ENCODE measurements around the gene ZNF438. TPM values are rescaled to one million over a fixed set of nuclear protein-coding genes. Genes with fewer than 3 reads are reported as not detected.

ZNF438 gene
- total and polyA plus RNA-seq, 9 donors = 6.2 to 12.7 (median 7.1) TPM

- Histone ChIP-seq H3K27ac (no peak overlapping the region), H3K27me3 (no peaks in the 10 kb centered on the region), H3K4me1 (ENCODE audit: insufficient read depth) (peaks cover 8% of the 10 kb centered on the region), H3K9me3 (no peaks in the 10 kb centered on the region), H3K36me3 (no peaks in the 10 kb centered on the region), H3K4me3 (no peak overlapping the region)
- DNase-seq = no peak
- WGBS, 3 donors = 35 to 46% (median 37%) methylated on average over 4 of the region's 4 CpGs
- intact Hi-C loops (cut with DNase I) = no loop called here
- TF ChIP-seq EP300 (IDR thresholded peaks at IDR 0.05) (no peak), POLR2A (IDR thresholded peaks at IDR 0.05) (no peak)
These were observed 203.0 kb downstream of the ZNF438 start for GRCh38 chr10:30828680-30829079.

DNA sequence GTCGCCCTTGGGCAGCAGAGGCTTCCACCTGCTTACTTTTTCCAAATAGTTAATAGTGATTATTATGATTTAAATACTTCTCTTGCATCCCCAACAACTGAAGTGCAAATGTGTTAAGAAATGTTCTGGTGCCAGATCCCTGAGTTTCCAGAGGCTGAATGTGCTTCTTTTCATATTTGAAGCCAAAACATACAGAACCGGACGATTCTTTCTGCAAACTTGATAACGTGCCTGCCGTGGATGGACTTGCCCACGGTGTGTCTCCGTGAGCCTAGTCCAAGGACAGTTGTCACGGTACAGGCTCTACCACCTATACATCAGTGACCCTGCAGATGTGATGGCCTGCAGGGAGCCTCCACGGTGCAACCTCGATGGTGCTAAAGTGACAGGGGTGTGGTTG, 203.5 kb downstream of the ZNF438 start:
- 50 to 60% (median 53%) methylated on average over 10 of the region's 10 CpGs for WGBS, 3 donors
- no peak overlapping the region for H3K4me3 ChIP-seq
- H3K9me3 ChIP-seq = no peaks in the 10 kb centered on the region
- H3K27me3 ChIP-seq = no peaks in the 10 kb centered on the region
- DNase-seq = no peak
- H3K36me3 ChIP-seq = no peaks in the 10 kb centered on the region
- intact Hi-C loops (cut with DNase I) = no loop called here
- H3K27ac ChIP-seq = no peak overlapping the region
- no peak for TF ChIP-seq POLR2A (IDR thresholded peaks at IDR 0.05)
- TF ChIP-seq, protein P1, sequence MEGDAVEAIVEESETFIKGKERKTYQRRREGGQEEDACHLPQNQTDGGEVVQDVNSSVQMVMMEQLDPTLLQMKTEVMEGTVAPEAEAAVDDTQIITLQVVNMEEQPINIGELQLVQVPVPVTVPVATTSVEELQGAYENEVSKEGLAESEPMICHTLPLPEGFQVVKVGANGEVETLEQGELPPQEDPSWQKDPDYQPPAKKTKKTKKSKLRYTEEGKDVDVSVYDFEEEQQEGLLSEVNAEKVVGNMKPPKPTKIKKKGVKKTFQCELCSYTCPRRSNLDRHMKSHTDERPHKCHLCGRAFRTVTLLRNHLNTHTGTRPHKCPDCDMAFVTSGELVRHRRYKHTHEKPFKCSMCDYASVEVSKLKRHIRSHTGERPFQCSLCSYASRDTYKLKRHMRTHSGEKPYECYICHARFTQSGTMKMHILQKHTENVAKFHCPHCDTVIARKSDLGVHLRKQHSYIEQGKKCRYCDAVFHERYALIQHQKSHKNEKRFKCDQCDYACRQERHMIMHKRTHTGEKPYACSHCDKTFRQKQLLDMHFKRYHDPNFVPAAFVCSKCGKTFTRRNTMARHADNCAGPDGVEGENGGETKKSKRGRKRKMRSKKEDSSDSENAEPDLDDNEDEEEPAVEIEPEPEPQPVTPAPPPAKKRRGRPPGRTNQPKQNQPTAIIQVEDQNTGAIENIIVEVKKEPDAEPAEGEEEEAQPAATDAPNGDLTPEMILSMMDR (IDR thresholded peaks at IDR 0.05) = no peak
- no peak for TF ChIP-seq EP300 (IDR thresholded peaks at IDR 0.05)
- peaks cover 5% of the 10 kb centered on the region for H3K4me1 ChIP-seq (ENCODE audit: insufficient read depth)

GRCh38 chr10:30827531-30828120, 204.0 kb downstream of the ZNF438 start:
- WGBS, 3 donors = 54 to 65% (median 62%) methylated on average over 8 of the region's 8 CpGs
- Histone ChIP-seq H3K27ac (no peak overlapping the region), H3K27me3 (no peaks in the 10 kb centered on the region), H3K9me3 (no peaks in the 10 kb centered on the region), H3K4me1 (ENCODE audit: insufficient read depth) (peaks cover under 1% of the 10 kb centered on the region), H3K36me3 (no peaks in the 10 kb centered on the region), H3K4me3 (no peak overlapping the region)
- intact Hi-C loops (cut with DNase I) = loop anchor here in 1 of 4 donors (2.0 kb wide), 1 partner anchor 25 kb away; no protein-coding TSS in a partner anchor
- no peak for TF ChIP-seq POLR2A (IDR thresholded peaks at IDR 0.05)
- TF ChIP-seq EP300 (IDR thresholded peaks at IDR 0.05) = no peak
- TF ChIP-seq, protein P1 (IDR thresholded peaks at IDR 0.05) = no peak
- DNase-seq = no peak

GRCh38 chr10:30826679-30827078, 205.0 kb downstream of the ZNF438 start:
- Histone ChIP-seq H3K9me3 (no peaks in the 10 kb centered on the region), H3K27me3 (no peaks in the 10 kb centered on the region), H3K4me3 (no peak overlapping the region), H3K36me3 (no peaks in the 10 kb centered on the region), H3K27ac (no peak overlapping the region), H3K4me1 (ENCODE audit: insufficient read depth) (no peaks in the 10 kb centered on the region)
- DNase-seq = no peak
- 74 to 97% (median 91%) methylated on average over 4 of the region's 4 CpGs for WGBS, 3 donors
- no peak for TF ChIP-seq POLR2A (IDR thresholded peaks at IDR 0.05)
- TF ChIP-seq, protein P1 (IDR thresholded peaks at IDR 0.05) = no peak
- no peak for TF ChIP-seq EP300 (IDR thresholded peaks at IDR 0.05)
- intact Hi-C loops (cut with DNase I) = loop anchor here in 1 of 4 donors (2.0 kb wide), 1 partner anchor 26 kb away; no protein-coding TSS in a partner anchor

GRCh38 chr10:30825495-30825894, 206.2 kb downstream of the ZNF438 start:
- no peak overlapping the region for H3K27ac ChIP-seq
- DNase-seq = no peak
- TF ChIP-seq, protein P1 (IDR thresholded peaks at IDR 0.05) = no peak
- TF ChIP-seq EP300 (IDR thresholded peaks at IDR 0.05) = no peak
- TF ChIP-seq POLR2A (IDR thresholded peaks at IDR 0.05) = no peak
- H3K27me3 ChIP-seq = no peaks in the 10 kb centered on the region
- H3K36me3 ChIP-seq = no peaks in the 10 kb centered on the region
- no peak overlapping the region for H3K4me3 ChIP-seq
- intact Hi-C loops (cut with DNase I) = no loop called here
- peaks cover 3% of the 10 kb centered on the region for H3K4me1 ChIP-seq (ENCODE audit: insufficient read depth)
- no peaks in the 10 kb centered on the region for H3K9me3 ChIP-seq
